Activated CD4-positive, alpha-beta memory T cell treated with anti-CD3 and anti-CD28 coated beads, Interleukin-2, amount 10 ng/mL, durations not matched to agents 7 days and 5 days (primary cell): ENCODE measurements around the gene CPNE1. TPM values are rescaled to one million over a fixed set of nuclear protein-coding genes. Genes with fewer than 3 reads are reported as not detected.

ENCODE experiments used
- CTCF ChIA-PET: fragments of 350-600 bp; sonication (Branson Sonifier 250); formaldehyde crosslinking; loops from one replicate; lab custom pipeline; 2021; ENCODE audit warnings: antibody characterized with exemption, inconsistent platforms; lab: Charles Lee
- POLR2A ChIA-PET: fragments of 350-600 bp; sonication (Branson Sonifier 250); formaldehyde crosslinking; loops from one replicate; lab custom pipeline; 2021; ENCODE audit warnings: antibody characterized with exemption; lab: Charles Lee
- DNase-seq: peaks from one replicate; pipeline ENCODE4 v3.0.0-alpha.2; 2020
- H3K27ac Mint-ChIP-seq: one replicate; pipeline ENCODE4 v1.8.0; 2021; ENCODE audit warnings: mild to moderate bottlenecking, mixed read lengths
- H3K27me3 Mint-ChIP-seq: one replicate; pipeline ENCODE4 v1.8.0; 2021; ENCODE audit warnings: mixed read lengths
- H3K36me3 Mint-ChIP-seq: one replicate; pipeline ENCODE4 v1.8.0; 2021; ENCODE audit warnings: low read depth, mixed read lengths
- H3K4me1 Mint-ChIP-seq: one replicate; pipeline ENCODE4 v1.8.0; 2021; ENCODE audit warnings: mixed read lengths
- H3K4me3 Mint-ChIP-seq: one replicate; pipeline ENCODE4 v1.8.0; 2021; ENCODE audit warnings: mild to moderate bottlenecking, mixed read lengths
- H3K9me3 Mint-ChIP-seq: one replicate; pipeline ENCODE4 v1.8.0; 2021; ENCODE audit warnings: mixed read lengths
- total RNA-seq, 2 experiments: library from RNA; stranded (reverse); gene quantifications; one replicate each; pipeline ENCODE4 v1.2.3, GENCODE V29; 2021

The CPNE1 gene
- total RNA-seq, 2 experiments from 2014 or later, result 239 to 243 TPM

- Mint-ChIP-seq H3K4me3 (no peak overlapping the region), H3K27me3 (no peaks in the 10 kb centered on the region), H3K36me3 (peaks cover 76% of the 10 kb centered on the region), H3K9me3 (no peaks in the 10 kb centered on the region), H3K27ac (no peak overlapping the region), H3K4me1 (peaks cover 52% of the 10 kb centered on the region)
- DNase-seq, result no peak
- POLR2A ChIA-PET, result interaction anchor here (1.1 to 23.9 kb wide), 5 partner anchors 7 to 41 kb away, joined by 4 to 503 read pairs (median 32); partner anchors contain the start of genes CPNE1, RBM12 and RBM39
- CTCF ChIA-PET, result interaction anchor here (0.5 to 2.0 kb wide), 5 partner anchors 10 to 180 kb away, joined by 3 to 5 read pairs (median 3); partner anchors contain the start of gene RBM39
Observed at GRCh38 chr20:35704514-35705261, 40.0 kb upstream of the CPNE1 start.

- Mint-ChIP-seq H3K4me1 (peaks cover 53% of the 10 kb centered on the region), H3K9me3 (no peaks in the 10 kb centered on the region)
- POLR2A ChIA-PET, result interaction anchor here (0.5 to 23.9 kb wide), 10 partner anchors 9 to 239 kb away, joined by 3 to 503 read pairs (median 6); partner anchors contain the start of genes CPNE1, RBM12, RBM39 and SPAG4
Observed at GRCh38 chr20:35702824-35703695, 38.4 kb upstream of the CPNE1 start.

DNA sequence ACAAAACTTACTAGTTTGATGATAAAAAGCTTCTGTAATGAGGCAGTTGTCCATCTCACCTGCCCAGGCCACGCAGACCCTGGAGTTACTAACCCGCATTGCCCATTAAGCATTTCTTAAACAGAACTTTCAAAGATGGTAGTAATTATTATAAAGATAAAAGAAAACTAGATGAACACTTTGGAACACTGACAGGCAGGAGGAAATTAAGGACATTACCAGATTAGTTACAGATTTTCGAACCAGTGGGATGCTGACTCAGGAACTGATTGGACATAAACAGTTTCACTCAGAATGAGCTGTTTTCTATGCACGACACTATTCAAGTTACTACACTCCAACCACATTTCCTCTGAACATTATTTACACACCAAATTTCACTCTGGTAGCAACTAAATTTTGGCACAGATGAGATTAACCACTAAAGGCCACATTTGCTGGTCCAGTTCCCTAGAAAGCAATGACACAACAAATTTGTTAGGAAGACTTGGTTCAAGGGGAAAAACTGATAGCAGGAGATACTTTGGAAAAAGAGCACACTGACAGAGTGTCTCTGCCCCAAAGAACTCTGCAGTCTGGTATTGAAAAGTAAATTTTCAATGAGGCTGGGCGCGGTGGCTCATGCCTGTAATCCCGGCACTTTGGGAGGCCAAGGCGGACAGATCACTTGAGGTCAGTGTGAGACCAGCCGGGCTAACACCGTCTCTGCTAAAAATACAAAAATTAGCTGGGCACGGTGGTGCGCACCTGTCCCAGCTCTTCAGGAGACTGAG, 37.5 kb upstream of the CPNE1 start:
- DNase-seq, result no peak
- H3K36me3 Mint-ChIP-seq, result peaks cover 75% of the 10 kb centered on the region
- no peak overlapping the region for H3K4me3 Mint-ChIP-seq
- ChIA-PET POLR2A (interaction anchor here (0.5 to 23.9 kb wide), 9 partner anchors 9 to 85 kb away, joined by 3 to 503 read pairs (median 6); partner anchors contain the start of genes CPNE1, RBM12, RBM39 and SPAG4), CTCF (interaction anchor here (1.3 to 1.4 kb wide), 3 partner anchors 9 to 252 kb away, joined by 3 to 6 read pairs (median 3); partner anchors contain the start of gene SCAND1)
- H3K27me3 Mint-ChIP-seq, result no peaks in the 10 kb centered on the region
- H3K9me3 Mint-ChIP-seq, result no peaks in the 10 kb centered on the region
- peak overlapping the region; percentile 42 for H3K27ac Mint-ChIP-seq
- H3K4me1 Mint-ChIP-seq, result peaks cover 62% of the 10 kb centered on the region

More at GRCh38 chr20:35702824-35703695, 38.4 kb upstream of the CPNE1 start:
- CTCF ChIA-PET, result interaction anchor here (1.3 to 1.7 kb wide), 3 partner anchors 39 to 251 kb away, joined by 3 read pairs; partner anchors contain the start of gene SCAND1
- DNase-seq, result no peak
- Mint-ChIP-seq H3K27me3 (no peaks in the 10 kb centered on the region), H3K27ac (no peak overlapping the region), H3K36me3 (peaks cover 77% of the 10 kb centered on the region), H3K4me3 (no peak overlapping the region)

GRCh38 chr20:35700625-35701148, 36.0 kb upstream of the CPNE1 start:
- ChIA-PET POLR2A (interaction anchor here (0.7 to 23.9 kb wide), 11 partner anchors 11 to 253 kb away, joined by 3 to 503 read pairs (median 10); partner anchors contain the start of genes CPNE1, PHF20, RBM12 and RBM39), CTCF (interaction anchor here (2.0 kb wide), 1 partner anchor 99 kb away, joined by 7 read pairs; no protein-coding TSS in a partner anchor)
- peaks cover 70% of the 10 kb centered on the region for H3K36me3 Mint-ChIP-seq
- peaks cover 60% of the 10 kb centered on the region for H3K4me1 Mint-ChIP-seq
- H3K27me3 Mint-ChIP-seq, result no peaks in the 10 kb centered on the region
- no peak for DNase-seq
- H3K9me3 Mint-ChIP-seq, result no peaks in the 10 kb centered on the region
- H3K4me3 Mint-ChIP-seq, result peak overlapping the region; percentile 91
- H3K27ac Mint-ChIP-seq, result peak overlapping the region; percentile 76

DNA sequence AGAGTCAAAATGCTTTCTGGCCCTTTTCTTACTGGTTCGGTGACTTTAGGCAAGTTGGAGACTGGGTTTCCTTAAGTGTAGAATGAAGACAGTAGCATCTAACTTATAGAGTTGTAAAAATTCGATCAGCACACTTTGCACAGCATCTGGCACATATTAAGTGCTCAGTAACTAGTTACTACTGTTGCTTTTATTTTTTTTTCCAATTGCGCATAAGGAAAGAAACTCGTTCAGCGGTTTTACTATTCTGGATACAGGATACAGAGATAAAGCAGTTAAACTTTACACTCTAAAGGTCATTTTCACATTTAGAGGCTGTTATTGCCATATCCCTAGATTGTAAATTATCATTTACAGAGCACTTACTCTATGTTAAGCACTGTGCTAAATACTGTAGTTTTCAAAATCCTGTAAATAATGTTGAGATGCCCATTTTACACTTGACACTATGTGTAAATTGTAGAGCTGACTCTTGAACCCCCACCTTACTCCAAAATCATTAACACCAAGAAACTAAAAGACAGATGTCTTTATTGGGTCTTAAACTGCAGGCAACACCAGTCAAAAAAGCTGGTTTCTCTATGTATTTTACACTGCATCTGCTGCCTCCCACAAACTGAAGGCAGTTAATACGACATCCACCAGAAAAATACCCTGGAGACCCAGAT, 35.4 kb upstream of the CPNE1 start:
- DNase-seq, result no peak
- ChIA-PET POLR2A (interaction anchor here (0.7 to 23.9 kb wide), 16 partner anchors 12 to 254 kb away, joined by 3 to 503 read pairs (median 4); partner anchors contain the start of genes CPNE1, PHF20, RBM12 and RBM39), CTCF (interaction anchor here (2.0 kb wide), 1 partner anchor 99 kb away, joined by 7 read pairs; no protein-coding TSS in a partner anchor)
- peaks cover 69% of the 10 kb centered on the region for H3K36me3 Mint-ChIP-seq
- no peaks in the 10 kb centered on the region for H3K9me3 Mint-ChIP-seq
- peak overlapping the region; percentile 91 for H3K4me3 Mint-ChIP-seq
- H3K4me1 Mint-ChIP-seq, result peaks cover 62% of the 10 kb centered on the region
- H3K27me3 Mint-ChIP-seq, result no peaks in the 10 kb centered on the region
- peak overlapping the region; percentile 76 for H3K27ac Mint-ChIP-seq

- DNase-seq, result peak; percentile 87
- Mint-ChIP-seq H3K36me3 (peaks cover 64% of the 10 kb centered on the region), H3K9me3 (no peaks in the 10 kb centered on the region), H3K4me1 (peaks cover 56% of the 10 kb centered on the region), H3K27me3 (no peaks in the 10 kb centered on the region), H3K4me3 (peak within 1 kb of the TSS; percentile 91), H3K27ac (peak within 1 kb of the TSS; percentile 77)
- CTCF ChIA-PET, result interaction anchor here (1.0 to 2.0 kb wide), 2 partner anchors 95 to 98 kb away, joined by 4 to 7 read pairs; no protein-coding TSS in a partner anchor
- POLR2A ChIA-PET, result interaction anchor here (0.8 to 23.9 kb wide), 14 partner anchors 13 to 422 kb away, joined by 3 to 503 read pairs (median 5); partner anchors contain the start of genes CPNE1, MMP24OS, PHF20 and RBM12
Observed at GRCh38 chr20:35699127-35699956, 34.6 kb upstream of the CPNE1 start, which contains the start of the genes NFS1 and ROMO1. NFS1 (minus strand) TSS chr20:35699352; CDS start chr20:35699288, 64 bp downstream. ROMO1 (plus strand) TSS chr20:35699405; CDS start chr20:35699633, 228 bp downstream.

GRCh38 chr20:35698298-35699126, 33.8 kb upstream of the CPNE1 start:
- POLR2A ChIA-PET, result interaction anchor here (0.6 to 23.9 kb wide), 11 partner anchors 14 to 421 kb away, joined by 3 to 503 read pairs (median 6); partner anchors contain the start of genes CPNE1, MMP24OS, PHF20 and RBM12
- DNase-seq, result no peak
- H3K9me3 Mint-ChIP-seq, result no peaks in the 10 kb centered on the region
- peaks cover 50% of the 10 kb centered on the region for H3K4me1 Mint-ChIP-seq
- peak overlapping the region; percentile 91 for H3K4me3 Mint-ChIP-seq
- H3K27me3 Mint-ChIP-seq, result no peaks in the 10 kb centered on the region
- H3K27ac Mint-ChIP-seq, result peak overlapping the region; percentile 77
- H3K36me3 Mint-ChIP-seq, result peaks cover 56% of the 10 kb centered on the region
- CTCF ChIA-PET, result interaction anchor here (1.0 kb wide), 2 partner anchors 44 to 94 kb away, joined by 4 read pairs; no protein-coding TSS in a partner anchor

GRCh38 chr20:35697696-35698297, 33.1 kb upstream of the CPNE1 start:
- Mint-ChIP-seq H3K27me3 (no peaks in the 10 kb centered on the region), H3K36me3 (peaks cover 52% of the 10 kb centered on the region), H3K4me3 (peak overlapping the region; percentile 91), H3K4me1 (peaks cover 46% of the 10 kb centered on the region), H3K9me3 (no peaks in the 10 kb centered on the region), H3K27ac (peak overlapping the region; percentile 77)
- ChIA-PET POLR2A (interaction anchor here (0.6 to 3.3 kb wide), 2 partner anchors 35 to 46 kb away, joined by 3 to 35 read pairs; partner anchors contain the start of genes CPNE1 and RBM12), CTCF (interaction anchor here (0.8 to 1.0 kb wide), 2 partner anchors 22 to 45 kb away, joined by 3 to 4 read pairs; no protein-coding TSS in a partner anchor)
- no peak for DNase-seq

DNA sequence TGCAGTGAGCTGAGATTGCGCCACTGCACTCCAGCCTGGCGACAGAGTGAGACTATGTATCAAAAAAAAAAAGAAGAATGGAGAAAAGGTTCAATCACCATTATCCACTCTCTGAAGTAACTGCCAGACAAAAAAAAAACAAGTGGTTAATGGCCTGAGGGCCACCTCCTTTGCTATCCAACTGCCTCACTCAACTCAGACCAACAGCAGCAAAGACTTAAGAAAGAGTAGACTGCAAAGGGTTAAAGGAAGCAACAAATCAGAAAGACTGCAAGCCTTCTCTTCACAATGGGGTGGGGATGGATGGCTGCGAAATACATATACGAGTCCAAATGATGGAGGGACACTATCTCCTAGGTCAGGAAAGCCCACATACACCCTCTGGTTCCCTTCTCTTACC, 31.3 kb upstream of the CPNE1 start:
- Mint-ChIP-seq H3K27me3 (no peaks in the 10 kb centered on the region), H3K27ac (no peak overlapping the region), H3K4me1 (peaks cover 33% of the 10 kb centered on the region), H3K36me3 (peaks cover 39% of the 10 kb centered on the region), H3K4me3 (no peak overlapping the region), H3K9me3 (no peaks in the 10 kb centered on the region)
- ChIA-PET CTCF (no interaction called here), POLR2A (no interaction called here)
- no peak for DNase-seq
